ENCODE data around the gene WDFY3. TPM values are rescaled to one million over a fixed set of nuclear protein-coding genes. Genes with fewer than 3 reads are reported as not detected.

WDFY3 gene
- total RNA-seq, 2 experiments from 2014 or later: not detected

DNA sequence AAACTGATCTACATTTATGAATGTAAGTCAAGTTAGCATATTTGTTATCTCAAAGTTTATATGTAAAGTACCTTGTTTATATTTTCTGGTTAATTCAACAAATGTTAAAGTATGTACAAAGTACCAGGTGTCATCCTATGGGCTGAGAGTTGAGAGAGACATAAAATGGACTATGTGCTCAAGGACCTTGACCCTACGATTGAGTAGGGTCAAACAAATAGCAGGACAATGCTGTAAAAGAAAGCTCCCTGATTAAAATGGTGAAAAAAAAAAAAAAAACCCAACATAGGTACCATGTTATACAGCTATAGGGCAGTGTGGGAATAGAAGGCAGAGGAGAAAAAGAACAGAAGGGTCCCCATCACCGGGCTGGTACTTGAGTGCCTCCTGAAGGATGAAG, 260.2 kb downstream of the WDFY3 start:
- CTCF ChIA-PET: no interaction called here
- peaks cover 7% of the 10 kb centered on the region for H3K4me1 Mint-ChIP-seq (ENCODE audit: low read depth)
- H3K27me3 Mint-ChIP-seq (ENCODE audit: low read depth): peaks cover 14% of the 10 kb centered on the region
- POLR2A ChIA-PET: no interaction called here
- ATAC-seq (no peak), DNase-seq (no peak)
- H3K27ac Mint-ChIP-seq: no peak overlapping the region
- no peaks in the 10 kb centered on the region for H3K36me3 Mint-ChIP-seq (ENCODE audit: low read depth)
- H3K9me3 Mint-ChIP-seq (ENCODE audit: insufficient read depth): no peaks in the 10 kb centered on the region
- H3K4me3 Mint-ChIP-seq: no peak overlapping the region

DNA sequence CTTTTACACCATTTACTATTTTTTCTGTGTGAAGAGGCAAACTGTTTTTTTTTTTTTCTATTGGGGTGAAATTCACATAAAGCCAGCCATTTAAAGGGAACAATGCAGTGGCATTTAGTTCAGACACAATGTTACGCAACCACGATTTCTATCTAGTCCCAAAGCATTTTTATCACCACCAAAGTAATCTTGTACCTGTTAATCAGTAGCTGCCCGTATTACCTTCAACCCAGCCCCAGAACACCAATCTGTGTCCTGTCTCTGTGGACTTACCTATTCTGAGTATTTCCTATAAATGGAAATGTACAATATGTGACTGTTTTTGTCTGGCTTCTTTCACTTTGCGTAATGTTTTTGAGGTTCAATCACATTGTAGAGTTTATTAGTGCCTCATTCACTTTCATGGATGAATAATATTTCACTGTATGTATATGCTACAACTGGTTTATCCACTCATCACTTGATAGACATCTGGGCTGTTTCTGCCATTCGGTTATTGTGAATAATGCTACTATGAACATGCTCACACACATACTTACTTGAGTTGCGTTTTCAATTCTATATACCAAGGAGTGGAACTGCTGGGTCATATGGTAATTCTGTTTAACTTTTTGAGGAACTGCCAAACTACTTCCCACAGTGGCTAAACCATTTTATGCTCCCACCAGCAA, 267.4 kb downstream of the WDFY3 start:
- CTCF ChIA-PET: no interaction called here
- no peak overlapping the region for H3K4me3 Mint-ChIP-seq
- DNase-seq: no peak
- H3K4me1 Mint-ChIP-seq (ENCODE audit: low read depth): peaks cover 14% of the 10 kb centered on the region
- H3K27me3 Mint-ChIP-seq (ENCODE audit: low read depth): peaks cover 10% of the 10 kb centered on the region
- peaks cover 2% of the 10 kb centered on the region for H3K36me3 Mint-ChIP-seq (ENCODE audit: low read depth)
- no peaks in the 10 kb centered on the region for H3K9me3 Mint-ChIP-seq (ENCODE audit: insufficient read depth)
- H3K27ac Mint-ChIP-seq: no peak overlapping the region
- POLR2A ChIA-PET: no interaction called here
- no peak for ATAC-seq

DNA sequence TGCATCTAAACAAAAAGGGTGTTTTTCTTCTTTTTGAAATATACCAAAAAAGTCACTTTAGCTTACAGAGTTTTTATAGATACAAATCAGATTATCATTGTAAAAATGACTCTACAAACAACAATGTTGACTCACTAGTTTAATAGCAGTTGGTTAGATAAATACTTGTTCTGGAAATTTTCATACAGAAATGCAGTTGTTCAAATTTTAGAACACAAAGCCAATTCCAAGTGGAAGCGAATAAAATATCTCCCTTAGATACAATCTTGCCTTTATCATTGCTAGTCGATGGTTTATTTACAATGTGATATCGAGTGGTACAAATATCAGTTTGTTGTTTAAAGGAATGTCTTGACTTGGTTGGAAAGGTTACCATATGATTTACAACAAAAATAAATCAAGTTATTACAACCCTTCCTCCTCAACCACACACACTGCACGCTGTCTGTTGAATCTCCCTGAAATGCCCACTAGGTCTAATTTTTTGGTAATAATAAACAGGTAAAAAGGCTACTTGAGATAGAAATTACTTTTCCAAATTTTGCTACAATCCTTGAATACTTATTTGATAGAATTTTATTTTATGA, 268.8 kb downstream of the WDFY3 start:
- no peaks in the 10 kb centered on the region for H3K9me3 Mint-ChIP-seq (ENCODE audit: insufficient read depth)
- H3K27ac Mint-ChIP-seq: no peak overlapping the region
- H3K4me1 Mint-ChIP-seq (ENCODE audit: low read depth): peaks cover 14% of the 10 kb centered on the region
- H3K27me3 Mint-ChIP-seq (ENCODE audit: low read depth): peaks cover 4% of the 10 kb centered on the region
- ATAC-seq: no peak
- peaks cover 2% of the 10 kb centered on the region for H3K36me3 Mint-ChIP-seq (ENCODE audit: low read depth)
- ChIA-PET POLR2A (no interaction called here), CTCF (no interaction called here)
- no peak for DNase-seq
- no peak overlapping the region for H3K4me3 Mint-ChIP-seq

DNA sequence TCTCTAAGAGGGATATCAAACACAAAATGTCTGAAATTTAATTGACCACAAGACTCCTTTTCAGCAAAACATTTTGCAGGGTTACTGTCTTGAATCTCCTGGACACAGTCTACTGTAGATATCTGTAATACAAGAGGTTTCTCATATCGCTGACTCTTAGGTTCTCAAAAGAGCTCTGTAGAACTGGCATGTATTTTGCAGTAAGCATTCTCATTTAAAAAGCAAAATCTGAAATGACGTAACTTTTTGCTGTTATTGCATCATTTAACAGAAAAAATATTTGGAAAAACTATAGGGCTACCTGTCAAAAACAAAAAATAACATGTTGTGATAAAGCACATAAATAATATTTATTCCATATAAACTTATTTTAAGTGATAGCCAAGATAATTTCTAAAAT, 269.3 kb downstream of the WDFY3 start:
- Mint-ChIP-seq H3K36me3 (ENCODE audit: low read depth) (peaks cover 2% of the 10 kb centered on the region), H3K4me3 (no peak overlapping the region), H3K4me1 (ENCODE audit: low read depth) (peaks cover 12% of the 10 kb centered on the region), H3K27ac (no peak overlapping the region), H3K9me3 (ENCODE audit: insufficient read depth) (no peaks in the 10 kb centered on the region), H3K27me3 (ENCODE audit: low read depth) (peaks cover 4% of the 10 kb centered on the region)
- ChIA-PET CTCF (no interaction called here), POLR2A (no interaction called here)
- no peak for ATAC-seq
- DNase-seq: no peak

DNA sequence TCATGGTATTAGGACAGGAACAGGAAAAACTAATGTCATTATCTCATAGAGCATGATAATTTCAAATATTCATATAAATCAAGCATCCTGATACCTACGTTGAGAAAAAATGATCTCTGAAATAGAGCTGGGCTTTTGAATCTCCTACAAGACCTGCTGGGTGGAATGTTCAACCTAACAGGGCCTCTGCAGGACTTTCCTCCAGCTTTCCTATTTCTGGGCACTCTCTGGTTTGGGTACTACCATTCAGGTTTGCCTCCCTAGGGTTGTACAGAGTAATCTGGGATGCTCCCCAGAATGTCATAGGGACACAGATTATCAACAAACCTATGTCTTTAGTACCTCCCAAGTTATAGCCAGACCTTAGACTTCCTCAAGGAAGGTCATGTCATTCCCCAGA, 274.7 kb downstream of the WDFY3 start:
- Mint-ChIP-seq H3K4me1 (ENCODE audit: low read depth) (peaks cover 9% of the 10 kb centered on the region), H3K36me3 (ENCODE audit: low read depth) (no peaks in the 10 kb centered on the region), H3K9me3 (ENCODE audit: insufficient read depth) (no peaks in the 10 kb centered on the region), H3K27ac (no peak overlapping the region), H3K4me3 (no peak overlapping the region), H3K27me3 (ENCODE audit: low read depth) (peaks cover 5% of the 10 kb centered on the region)
- DNase-seq: no peak
- POLR2A ChIA-PET: no interaction called here
- no peak for ATAC-seq
- CTCF ChIA-PET: no interaction called here

DNA sequence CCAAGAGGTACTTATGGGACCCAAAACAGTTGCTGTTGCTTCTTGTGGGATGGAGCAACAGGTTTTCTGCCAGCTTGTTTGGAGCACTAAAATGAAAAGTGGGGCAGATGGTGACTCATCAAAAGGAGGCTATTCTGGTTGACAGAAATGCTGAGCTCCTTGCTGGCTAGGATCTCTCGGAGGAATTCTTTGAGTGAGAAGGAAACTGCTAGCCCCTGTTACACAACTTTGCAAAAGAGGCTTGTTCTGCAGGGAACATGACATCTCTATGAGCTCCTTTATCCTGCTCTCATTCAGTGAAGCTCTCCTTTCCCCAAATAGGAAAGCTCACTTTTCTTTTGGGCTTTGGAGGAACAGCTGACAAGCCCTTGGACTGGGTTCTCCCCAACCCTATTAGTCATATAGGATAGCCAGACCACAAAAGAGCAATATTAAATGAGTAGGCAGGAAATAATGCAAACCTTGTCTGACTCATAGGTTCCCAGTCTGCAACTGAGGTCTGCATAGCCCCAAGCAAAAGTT, 275.3 kb downstream of the WDFY3 start:
- ChIA-PET CTCF (no interaction called here), POLR2A (no interaction called here)
- no peak for ATAC-seq

DNA sequence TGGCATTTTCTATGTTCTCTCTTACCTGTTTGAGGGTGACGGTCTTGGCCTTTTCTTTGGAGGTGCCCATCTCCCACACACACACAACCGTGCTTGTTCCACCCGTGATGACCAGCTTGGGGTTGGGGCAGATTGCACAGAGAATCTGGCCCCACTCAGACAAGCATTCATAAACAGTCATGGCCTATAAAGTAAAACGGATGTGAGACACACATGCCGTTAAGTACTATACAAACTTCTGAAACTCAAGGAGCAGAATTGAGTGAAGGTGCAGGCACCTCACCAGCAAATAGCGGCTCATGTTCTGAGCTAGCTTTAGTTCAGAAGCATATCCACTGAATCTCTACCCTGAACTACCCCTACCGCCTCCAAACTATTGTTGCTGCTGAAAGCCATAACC, 276.0 kb downstream of the WDFY3 start:
- Mint-ChIP-seq H3K27ac (no peak overlapping the region), H3K36me3 (ENCODE audit: low read depth) (no peaks in the 10 kb centered on the region), H3K4me1 (ENCODE audit: low read depth) (peaks cover 9% of the 10 kb centered on the region), H3K4me3 (no peak overlapping the region), H3K27me3 (ENCODE audit: low read depth) (peaks cover 5% of the 10 kb centered on the region), H3K9me3 (ENCODE audit: insufficient read depth) (no peaks in the 10 kb centered on the region)
- ChIA-PET CTCF (no interaction called here), POLR2A (no interaction called here)
- ATAC-seq (no peak), DNase-seq (no peak)

More for the DNA sequence above, 275.3 kb downstream of the WDFY3 start:
- DNase-seq: no peak
- no peak overlapping the region for H3K27ac Mint-ChIP-seq
- peaks cover 9% of the 10 kb centered on the region for H3K4me1 Mint-ChIP-seq (ENCODE audit: low read depth)
- H3K27me3 Mint-ChIP-seq (ENCODE audit: low read depth): peaks cover 5% of the 10 kb centered on the region
- no peak overlapping the region for H3K4me3 Mint-ChIP-seq
- H3K36me3 Mint-ChIP-seq (ENCODE audit: low read depth): no peaks in the 10 kb centered on the region
- no peaks in the 10 kb centered on the region for H3K9me3 Mint-ChIP-seq (ENCODE audit: insufficient read depth)

DNA sequence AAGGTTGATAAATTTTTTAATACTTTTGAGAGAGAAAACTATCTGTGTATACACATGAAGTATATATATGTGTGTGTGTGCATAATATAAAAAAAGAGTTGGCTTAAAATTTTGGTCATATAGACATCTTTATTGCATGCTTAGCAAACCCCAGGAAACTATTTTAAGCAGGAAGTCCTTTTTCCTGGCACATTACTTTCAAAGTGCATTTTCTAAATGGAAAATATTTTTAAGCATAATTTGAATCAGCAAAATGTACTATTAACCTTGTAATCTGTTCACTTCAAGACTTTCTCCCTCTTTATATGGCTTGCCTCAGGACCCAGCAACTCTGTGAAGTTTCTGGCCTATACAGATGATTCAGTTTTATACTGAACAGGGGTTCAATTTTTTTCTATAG, 277.3 kb downstream of the WDFY3 start:
- H3K4me3 Mint-ChIP-seq: no peak overlapping the region
- ATAC-seq: no peak
- H3K27me3 Mint-ChIP-seq (ENCODE audit: low read depth): peaks cover 5% of the 10 kb centered on the region

DNA sequence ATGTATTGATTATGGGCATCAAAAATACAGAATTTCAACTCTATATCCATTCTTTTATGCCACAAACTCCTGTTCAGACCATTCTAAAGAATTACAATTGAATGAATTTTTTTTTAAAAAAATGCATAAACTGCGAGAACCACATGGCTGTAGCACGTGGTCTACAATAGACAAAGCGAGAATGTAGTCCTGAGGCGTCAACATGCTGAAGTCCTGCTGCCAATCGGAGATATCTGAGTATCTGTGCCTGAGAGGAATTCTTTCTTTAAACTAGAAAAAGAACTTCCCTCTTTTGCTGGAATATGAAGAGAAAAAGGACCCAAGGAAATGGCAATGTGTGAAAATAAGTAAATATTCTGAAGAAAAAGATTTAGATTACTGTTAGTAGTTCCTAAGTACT, 277.9 kb downstream of the WDFY3 start:
- H3K9me3 Mint-ChIP-seq (ENCODE audit: insufficient read depth): no peaks in the 10 kb centered on the region
- no peak overlapping the region for H3K27ac Mint-ChIP-seq
- H3K36me3 Mint-ChIP-seq (ENCODE audit: low read depth): no peaks in the 10 kb centered on the region
- H3K4me3 Mint-ChIP-seq: no peak overlapping the region
- ChIA-PET POLR2A (no interaction called here), CTCF (no interaction called here)
- H3K4me1 Mint-ChIP-seq (ENCODE audit: low read depth): peaks cover 19% of the 10 kb centered on the region
- no peak for DNase-seq
- no peak for ATAC-seq
- H3K27me3 Mint-ChIP-seq (ENCODE audit: low read depth): peaks cover 5% of the 10 kb centered on the region

More for the DNA sequence above, 277.3 kb downstream of the WDFY3 start:
- H3K36me3 Mint-ChIP-seq (ENCODE audit: low read depth): no peaks in the 10 kb centered on the region
- ChIA-PET CTCF (no interaction called here), POLR2A (no interaction called here)
- peaks cover 15% of the 10 kb centered on the region for H3K4me1 Mint-ChIP-seq (ENCODE audit: low read depth)
- no peaks in the 10 kb centered on the region for H3K9me3 Mint-ChIP-seq (ENCODE audit: insufficient read depth)
- DNase-seq: no peak
- no peak overlapping the region for H3K27ac Mint-ChIP-seq

DNA sequence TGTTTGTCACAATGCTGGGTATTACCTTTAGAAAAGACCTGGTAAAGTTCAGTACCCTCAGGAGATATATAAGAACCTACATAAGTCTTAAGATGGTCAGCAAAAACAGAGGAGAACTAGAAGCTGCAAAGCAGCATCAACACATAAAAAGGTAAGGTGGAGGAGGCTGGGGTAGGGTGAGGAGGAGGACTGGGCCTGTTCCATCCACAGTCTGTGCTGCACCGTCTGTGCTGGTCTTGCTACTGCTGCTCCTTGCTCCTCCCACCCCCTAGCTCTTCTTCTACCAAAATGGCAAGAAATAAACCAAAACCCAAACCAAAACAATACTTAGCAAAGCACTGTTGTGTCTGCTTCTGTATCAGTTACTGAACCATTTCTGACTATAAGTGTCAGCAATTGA, 281.4 kb downstream of the WDFY3 start:
- no peak for DNase-seq
- ChIA-PET CTCF (no interaction called here), POLR2A (no interaction called here)
- Mint-ChIP-seq H3K27ac (no peak overlapping the region), H3K36me3 (ENCODE audit: low read depth) (no peaks in the 10 kb centered on the region), H3K27me3 (ENCODE audit: low read depth) (peaks cover 7% of the 10 kb centered on the region), H3K9me3 (ENCODE audit: insufficient read depth) (no peaks in the 10 kb centered on the region), H3K4me3 (no peak overlapping the region), H3K4me1 (ENCODE audit: low read depth) (peaks cover 31% of the 10 kb centered on the region)
- ATAC-seq: no peak

DNA sequence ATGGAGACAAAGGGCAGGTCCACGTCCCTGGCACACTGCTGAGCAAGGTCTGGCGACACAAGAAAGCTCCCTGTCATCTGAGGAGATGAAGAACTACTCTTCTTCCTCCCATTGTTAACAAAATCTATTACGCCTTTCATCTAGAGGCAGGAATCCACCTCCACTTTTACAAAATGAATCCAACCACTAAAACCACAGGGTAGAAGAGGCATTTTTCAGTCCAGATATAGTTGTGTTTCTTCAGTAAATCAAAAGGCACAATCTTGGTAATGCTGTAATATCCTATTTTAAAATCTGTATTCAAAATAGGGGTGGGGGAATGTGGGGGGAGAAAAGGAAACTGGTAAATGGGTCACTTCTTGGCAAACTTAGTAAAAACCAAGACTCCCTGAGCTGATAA, 282.1 kb downstream of the WDFY3 start:
- ChIA-PET POLR2A (no interaction called here), CTCF (no interaction called here)
- Mint-ChIP-seq H3K27ac (no peak overlapping the region), H3K36me3 (ENCODE audit: low read depth) (no peaks in the 10 kb centered on the region), H3K4me3 (no peak overlapping the region), H3K4me1 (ENCODE audit: low read depth) (peaks cover 31% of the 10 kb centered on the region), H3K9me3 (ENCODE audit: insufficient read depth) (no peaks in the 10 kb centered on the region), H3K27me3 (ENCODE audit: low read depth) (peaks cover 9% of the 10 kb centered on the region)
- ATAC-seq: no peak
- no peak for DNase-seq

DNA sequence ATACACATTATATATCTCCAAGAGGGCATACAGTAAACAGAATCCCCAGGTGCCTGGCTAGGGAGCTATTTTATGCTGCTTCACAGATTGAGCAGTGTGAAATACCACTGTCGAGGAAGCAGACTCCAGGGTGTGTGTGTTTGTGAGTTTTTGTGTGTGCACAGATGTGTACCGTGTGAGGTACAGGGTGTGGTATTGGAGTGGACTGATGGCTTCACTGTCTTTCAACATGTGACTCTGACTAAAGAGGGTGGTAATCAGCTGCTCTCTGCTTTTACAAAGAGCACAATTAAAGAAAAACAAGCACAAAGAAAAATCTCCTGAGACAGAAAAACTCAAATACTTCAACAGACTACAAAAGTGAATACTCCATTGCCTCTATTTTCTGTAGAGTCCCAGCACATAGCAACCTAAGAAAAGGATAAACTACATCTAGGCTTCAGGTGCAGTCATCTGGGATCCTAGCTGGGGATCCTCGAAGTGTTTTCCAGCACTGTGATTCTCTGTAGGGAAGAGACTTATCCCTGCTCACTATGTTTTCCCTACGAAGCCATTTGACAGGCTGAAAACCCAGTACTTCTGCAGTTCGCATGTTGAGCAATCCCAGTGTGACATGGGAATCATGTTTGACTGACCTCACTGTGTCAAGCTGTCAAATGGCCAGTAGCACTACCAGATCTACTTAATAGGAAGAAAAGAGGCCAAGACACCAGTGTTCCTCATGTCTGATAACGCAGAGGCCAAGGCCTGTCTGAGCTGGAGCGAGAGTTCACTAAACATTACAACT, 283.2 kb downstream of the WDFY3 start:
- ATAC-seq (no peak), DNase-seq (no peak)
- POLR2A ChIA-PET: no interaction called here
- Mint-ChIP-seq H3K27ac (no peak overlapping the region), H3K27me3 (ENCODE audit: low read depth) (peaks cover 10% of the 10 kb centered on the region), H3K4me1 (ENCODE audit: low read depth) (peaks cover 28% of the 10 kb centered on the region), H3K36me3 (ENCODE audit: low read depth) (no peaks in the 10 kb centered on the region), H3K4me3 (no peak overlapping the region), H3K9me3 (ENCODE audit: insufficient read depth) (no peaks in the 10 kb centered on the region)
- CTCF ChIA-PET: no interaction called here

Data from activated CD8-positive, alpha-beta T cell treated with anti-CD3 and anti-CD28 coated beads, Interleukin-2, amount 10 ng/mL, durations not matched to agents 7 days and 5 days (primary cell).